Body of pancreas (tissue), 4 donors: ENCODE data around the gene GTF2F1. TPM values are rescaled to one million over a fixed set of nuclear protein-coding genes. Genes with fewer than 3 reads are reported as not detected.

Source experiments
- ATAC-seq: fragments of 150-250 bp; one replicate; pipeline ENCODE4 v1.9.1; 2016
- DNase-seq, 4 donors: peaks; one replicate each; pipeline ENCODE4 v3.0.0-alpha.2; 2019
- H3K27ac ChIP-seq, 4 donors: fragments of 200-600 bp; sonication (generic); 1 replicate in 3 of 4; 2 replicates in 1 of 4; pipeline versions ENCODE4 v1.5.1 to v1.6.1; 2016 to 2019; ENCODE audit warnings: mild to moderate bottlenecking in 1 of 4, mixed read lengths in 1 of 4, moderate library complexity in 1 of 4
- H3K27me3 ChIP-seq, 2 donors: fragments of 200-600 bp; sonication (generic); one replicate each; pipeline ENCODE4 v1.6.0; 2016; ENCODE audit warnings: mild to moderate bottlenecking in 1 of 2
- H3K36me3 ChIP-seq, 2 donors: fragments of 200-600 bp; sonication (generic); replicated peaks in 1 of 2; 2 replicates each; pipeline ENCODE4 v1.5.1; 2016; ENCODE audit warnings: low read depth in 2 of 2; ENCODE audit not compliant: insufficient read depth in 1 of 2
- H3K4me1 ChIP-seq: fragments of 200-600 bp; sonication (generic); one replicate; pipeline ENCODE4 v1.6.0; 2016
- H3K4me3 ChIP-seq, 2 donors: fragments of 200-600 bp; sonication (generic); 1 replicate in 1 of 2; 2 replicates in 1 of 2; pipeline ENCODE4 v1.5.1; 2016 to 2019
- H3K9me3 ChIP-seq, 3 donors: fragments of 200-600 bp; sonication (generic); 1 replicate in 2 of 3; 2 replicates in 1 of 3; pipeline ENCODE4 v1.5.1; 2016
- CTCF ChIP-seq, 7 experiments: fragments of 450-650 bp in 4 of 7; fragments of 200-600 bp in 3 of 7; sonication (generic) in 3 of 7; IDR thresholded peaks; one replicate each; pipeline ENCODE4 v1.5.1; 2016 to 2019; ENCODE audit warnings: antibody characterized with exemption in 7 of 7
- POLR2A ChIP-seq, 3 donors: fragments of 450-650 bp; IDR thresholded peaks; one replicate each; pipeline ENCODE4 v1.6.1; 2016; ENCODE audit warnings: antibody characterized with exemption in 3 of 3, mild to moderate bottlenecking in 2 of 3
- WGBS, 2 donors: methylation state at CpG; one replicate each; pipeline ENCODE4 v1.1.5; 2017; 5-methylcytosine and 5-hydroxymethylcytosine counted together
- intact Hi-C: fragments of 100-400 bp; cut with DNase I; formaldehyde crosslinking; loops from one replicate; pipeline ENCODE4 v1.15.1; 2023
- total RNA-seq, 2 donors: library from RNA; depleted of rRNA; stranded (reverse); fragments of >200 nt; gene quantifications; one replicate each; pipeline ENCODE4 v1.1.0, GENCODE V29; 2016

GTF2F1 gene
- total RNA-seq, 2 donors from 2014 or later: 37.4 to 51.1 TPM

GRCh38 chr19:6413291-6413690, 20.3 kb upstream of the GTF2F1 start:
- 56 to 60% methylated on average over 10 of the region's 10 CpGs for WGBS, 2 donors
- DNase-seq (no peak), ATAC-seq (no peak)
- no peaks in the 10 kb centered on the region for H3K4me1 ChIP-seq
- intact Hi-C loops: no loop called here
- H3K27ac ChIP-seq: no peak overlapping the region
- H3K27me3 ChIP-seq: no peaks in the 10 kb centered on the region
- H3K9me3 ChIP-seq: no peaks in the 10 kb centered on the region
- TF ChIP-seq POLR2A (IDR thresholded peaks at IDR 0.05) (no peak), CTCF (IDR thresholded peaks at IDR 0.05) (no peak)
- H3K4me3 ChIP-seq: no peak overlapping the region
- peaks cover 29 to 33% of the 10 kb centered on the region in 2 donors for H3K36me3 ChIP-seq

GRCh38 chr19:6412447-6413091, 19.6 kb upstream of the GTF2F1 start:
- TF ChIP-seq CTCF (IDR thresholded peaks at IDR 0.05): peak in 6 of 7 experiments; percentile 33 to 42 (median 33)
- no peak for TF ChIP-seq POLR2A (IDR thresholded peaks at IDR 0.05)
- Histone ChIP-seq H3K27me3 (no peaks in the 10 kb centered on the region), H3K4me3 (no peak overlapping the region), H3K27ac (no peak overlapping the region), H3K9me3 (no peaks in the 10 kb centered on the region), H3K4me1 (no peaks in the 10 kb centered on the region), H3K36me3 (peaks cover 28 to 29% of the 10 kb centered on the region in 2 donors)
- 29 to 57% methylated on average over 2 to 15 of the region's 15 CpGs for WGBS, 2 donors
- intact Hi-C loops: no loop called here
- DNase-seq (peak; percentile 39 to 65 (median 58)), ATAC-seq (peak; percentile 59)

- no peak overlapping the region for H3K27ac ChIP-seq
These were observed 19.1 kb upstream of the GTF2F1 start for GRCh38 chr19:6412061-6412446.

GRCh38 chr19:6409346-6409745, 16.4 kb upstream of the GTF2F1 start:
- ATAC-seq (no peak), DNase-seq (no peak)
- Histone ChIP-seq H3K36me3 (no peaks in the 10 kb centered on the region), H3K9me3 (no peaks in the 10 kb centered on the region), H3K4me1 (no peaks in the 10 kb centered on the region), H3K27ac (no peak overlapping the region), H3K27me3 (no peaks in the 10 kb centered on the region), H3K4me3 (no peak overlapping the region)
- 97 to 99% methylated on average over 6 of the region's 6 CpGs for WGBS, 2 donors
- no peak for TF ChIP-seq CTCF (IDR thresholded peaks at IDR 0.05)
- TF ChIP-seq POLR2A (IDR thresholded peaks at IDR 0.05): no peak
- intact Hi-C loops: no loop called here

More at GRCh38 chr19:6412061-6412446, 19.1 kb upstream of the GTF2F1 start:
- Histone ChIP-seq H3K4me1 (no peaks in the 10 kb centered on the region), H3K4me3 (no peak overlapping the region), H3K9me3 (no peaks in the 10 kb centered on the region), H3K36me3 (peaks cover 23 to 24% of the 10 kb centered on the region in 2 donors), H3K27me3 (no peaks in the 10 kb centered on the region)
- DNase-seq: no peak
- intact Hi-C loops: no loop called here
- WGBS, 2 donors: 59 to 60% methylated on average over 6 to 12 of the region's 12 CpGs
- TF ChIP-seq CTCF (IDR thresholded peaks at IDR 0.05): no peak
- TF ChIP-seq POLR2A (IDR thresholded peaks at IDR 0.05): no peak
- ATAC-seq: no peak

- no peak for TF ChIP-seq POLR2A (IDR thresholded peaks at IDR 0.05)
- TF ChIP-seq CTCF (IDR thresholded peaks at IDR 0.05): no peak
- DNase-seq (no peak), ATAC-seq (no peak)
- WGBS, 2 donors: 80 to 81% methylated on average over 5 of the region's 5 CpGs
- no peak overlapping the region for H3K27ac ChIP-seq
- intact Hi-C loops: no loop called here
- H3K36me3 ChIP-seq: no peaks in the 10 kb centered on the region
- H3K4me3 ChIP-seq: no peak overlapping the region
- H3K4me1 ChIP-seq: no peaks in the 10 kb centered on the region
- no peaks in the 10 kb centered on the region for H3K27me3 ChIP-seq
- H3K9me3 ChIP-seq: no peaks in the 10 kb centered on the region
These were observed 13.4 kb upstream of the GTF2F1 start for GRCh38 chr19:6406401-6406800.
